ENCODE measurements around the gene SF3A2.

Gene SF3A2

DNA sequence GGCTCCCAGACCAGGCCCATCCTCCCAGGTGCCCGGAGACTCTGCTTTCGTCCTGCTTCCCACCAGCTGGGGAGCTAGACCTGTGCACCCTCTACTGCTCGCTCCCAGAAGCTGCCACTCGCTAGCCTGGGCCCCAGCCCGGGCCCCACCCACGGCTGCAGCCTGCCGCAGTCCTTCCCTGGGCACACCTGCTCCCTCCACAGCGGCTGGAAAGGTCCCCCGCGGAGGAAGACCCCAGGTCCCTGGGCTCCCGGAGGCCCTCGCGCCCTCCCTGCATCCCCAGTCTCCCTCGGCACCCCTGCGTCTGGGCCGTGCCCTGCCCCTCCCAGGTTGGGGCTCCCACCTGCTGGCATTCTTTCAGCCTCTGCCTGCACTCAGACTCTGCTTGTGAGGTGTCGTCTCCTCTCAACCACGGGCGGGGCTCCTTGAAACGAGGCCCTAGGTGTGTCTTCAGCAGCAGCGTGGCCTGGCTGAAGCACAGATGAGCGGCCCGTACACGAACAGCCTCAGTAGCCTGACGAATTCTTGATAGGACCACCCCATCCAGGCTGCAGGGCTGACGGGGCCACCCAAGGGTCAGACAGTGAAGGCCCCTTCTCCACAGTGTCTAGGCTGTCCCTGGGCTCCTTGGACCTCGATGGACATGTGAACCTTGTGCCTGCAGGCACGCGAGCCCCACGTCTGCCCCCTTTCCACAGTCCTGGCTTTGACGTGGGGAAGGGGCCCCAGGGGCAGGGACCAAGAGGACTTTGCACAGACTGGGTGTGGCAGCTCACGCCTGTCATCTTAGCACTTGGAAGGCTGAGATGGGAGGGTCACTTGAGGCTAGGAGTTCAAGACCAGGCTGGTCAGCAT lies 44.9 kb upstream of the SF3A2 start:
- TF ChIP-seq, protein P1, sequence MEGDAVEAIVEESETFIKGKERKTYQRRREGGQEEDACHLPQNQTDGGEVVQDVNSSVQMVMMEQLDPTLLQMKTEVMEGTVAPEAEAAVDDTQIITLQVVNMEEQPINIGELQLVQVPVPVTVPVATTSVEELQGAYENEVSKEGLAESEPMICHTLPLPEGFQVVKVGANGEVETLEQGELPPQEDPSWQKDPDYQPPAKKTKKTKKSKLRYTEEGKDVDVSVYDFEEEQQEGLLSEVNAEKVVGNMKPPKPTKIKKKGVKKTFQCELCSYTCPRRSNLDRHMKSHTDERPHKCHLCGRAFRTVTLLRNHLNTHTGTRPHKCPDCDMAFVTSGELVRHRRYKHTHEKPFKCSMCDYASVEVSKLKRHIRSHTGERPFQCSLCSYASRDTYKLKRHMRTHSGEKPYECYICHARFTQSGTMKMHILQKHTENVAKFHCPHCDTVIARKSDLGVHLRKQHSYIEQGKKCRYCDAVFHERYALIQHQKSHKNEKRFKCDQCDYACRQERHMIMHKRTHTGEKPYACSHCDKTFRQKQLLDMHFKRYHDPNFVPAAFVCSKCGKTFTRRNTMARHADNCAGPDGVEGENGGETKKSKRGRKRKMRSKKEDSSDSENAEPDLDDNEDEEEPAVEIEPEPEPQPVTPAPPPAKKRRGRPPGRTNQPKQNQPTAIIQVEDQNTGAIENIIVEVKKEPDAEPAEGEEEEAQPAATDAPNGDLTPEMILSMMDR (conservative IDR thresholded peaks at IDR 0.05; ENCODE audit: low read depth), result no peak
- POLR2A ChIA-PET (ENCODE audit: low non-redundant PET), result no interaction called here
- no peak for DNase-seq (ENCODE audit: low spot score)
- no peak overlapping the region for H3K27ac ChIP-seq
- CTCF ChIA-PET, result no interaction called here

DNA sequence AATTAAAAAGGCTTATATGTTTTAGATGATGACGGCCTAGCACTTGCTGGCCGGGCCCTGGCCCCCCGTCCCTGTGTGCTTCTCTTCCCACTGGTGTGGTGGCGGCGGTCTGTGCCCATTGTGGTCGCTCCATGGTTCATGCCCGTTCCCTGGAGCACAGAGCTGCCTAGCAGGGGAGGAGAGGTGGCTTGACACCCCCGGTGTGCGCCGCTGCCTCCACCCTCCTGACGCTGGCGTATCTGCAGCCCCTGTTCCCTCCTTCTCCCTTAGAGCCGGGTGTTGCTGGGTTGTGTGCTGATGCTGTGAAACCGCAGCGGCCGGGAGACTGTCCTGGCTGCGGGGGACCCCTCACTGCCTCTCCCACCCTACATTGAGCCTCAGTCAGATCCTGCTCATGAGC lies 43.8 kb upstream of the SF3A2 start:
- POLR2A ChIA-PET (ENCODE audit: low non-redundant PET), result no interaction called here
- H3K27ac ChIP-seq, result peak overlapping the region; percentile 18; the same call in 1 of the 2 replicates
- TF ChIP-seq, protein P1 (conservative IDR thresholded peaks at IDR 0.05; ENCODE audit: low read depth), result no peak
- no peak for DNase-seq (ENCODE audit: low spot score)
- CTCF ChIA-PET, result interaction anchor here (0.6 kb wide), 1 partner anchor 28 kb away, joined by 4 read pairs; no protein-coding TSS in a partner anchor

DNA sequence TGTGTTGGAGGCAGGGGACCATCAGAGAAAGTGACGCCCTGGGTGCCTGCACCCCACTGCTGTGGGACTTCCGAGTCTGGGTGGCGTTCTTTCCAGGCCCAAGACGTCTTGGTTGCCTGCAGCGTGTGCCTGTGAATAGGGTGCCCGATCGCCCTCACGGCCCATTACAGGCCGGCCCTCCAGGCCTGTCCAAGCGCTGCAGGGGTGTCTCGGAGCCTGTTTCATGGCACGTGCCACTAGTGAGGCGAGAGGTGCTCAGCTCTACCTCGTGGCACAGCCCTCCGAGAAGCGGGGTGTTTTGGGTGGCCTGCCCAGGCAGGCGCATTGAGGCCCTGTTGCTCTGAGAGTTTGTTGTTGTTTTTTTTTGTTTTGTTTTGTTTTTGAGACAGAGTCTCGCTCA lies 42.8 kb upstream of the SF3A2 start:
- TF ChIP-seq, protein P1 (conservative IDR thresholded peaks at IDR 0.05; ENCODE audit: low read depth), result no peak
- no peak for DNase-seq (ENCODE audit: low spot score)
- POLR2A ChIA-PET (ENCODE audit: low non-redundant PET), result no interaction called here
- no peak overlapping the region for H3K27ac ChIP-seq
- CTCF ChIA-PET, result no interaction called here

DNA sequence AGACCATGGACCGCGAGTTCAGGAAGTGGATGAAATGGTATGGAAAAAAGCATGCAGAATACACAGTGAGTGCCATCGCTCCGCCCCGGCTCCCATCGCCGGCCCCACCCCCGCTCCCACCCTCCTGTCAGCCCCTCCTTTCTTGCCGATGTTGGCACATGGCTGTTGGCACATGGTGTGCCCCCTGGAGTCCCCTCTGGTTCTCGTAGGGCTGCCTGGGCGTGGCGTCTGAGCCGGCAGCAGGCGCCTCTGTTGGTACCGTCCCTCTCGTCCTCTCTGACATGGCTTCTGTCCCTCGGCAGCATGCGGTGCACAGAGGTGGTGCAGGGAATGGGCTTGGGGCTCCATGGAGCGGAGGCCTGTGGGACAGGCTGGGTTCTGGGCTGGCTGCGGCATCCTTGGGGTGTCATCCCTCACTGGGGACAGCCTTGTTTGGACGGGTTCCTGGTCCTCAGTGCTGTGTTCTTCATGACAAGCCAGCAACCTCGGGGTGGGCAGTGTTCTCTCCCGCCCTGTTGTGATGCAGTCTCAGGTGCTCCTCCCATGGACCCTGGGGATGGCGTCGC lies 42.0 kb upstream of the SF3A2 start:
- DNase-seq (ENCODE audit: low spot score), result no peak
- TF ChIP-seq, protein P1 (conservative IDR thresholded peaks at IDR 0.05; ENCODE audit: low read depth), result no peak
- CTCF ChIA-PET, result no interaction called here
- no peak overlapping the region for H3K27ac ChIP-seq
- POLR2A ChIA-PET (ENCODE audit: low non-redundant PET), result no interaction called here

DNA sequence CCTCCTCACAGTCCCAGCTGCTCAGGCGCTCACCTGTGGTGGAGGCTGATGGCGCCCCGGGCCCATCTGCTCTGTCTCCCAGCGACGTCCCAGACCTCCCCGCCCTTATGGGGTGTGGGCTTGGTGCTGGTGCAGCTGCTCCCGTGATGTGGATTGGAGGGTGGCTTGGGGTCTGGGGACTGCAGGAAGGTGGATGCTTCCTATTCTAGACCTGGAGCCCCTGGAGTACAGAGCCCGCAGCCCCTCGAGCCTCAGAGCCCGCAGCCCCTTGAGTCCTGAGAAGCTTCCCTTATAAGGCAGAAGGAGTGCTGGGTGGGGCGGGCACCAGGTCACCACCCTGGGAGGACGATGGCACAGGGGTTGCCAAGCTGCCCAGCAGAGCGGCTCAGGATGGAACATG lies 41.3 kb upstream of the SF3A2 start:
- no peak overlapping the region for H3K27ac ChIP-seq
- CTCF ChIA-PET, result no interaction called here
- TF ChIP-seq, protein P1 (conservative IDR thresholded peaks at IDR 0.05; ENCODE audit: low read depth), result no peak
- no peak for DNase-seq (ENCODE audit: low spot score)
- POLR2A ChIA-PET (ENCODE audit: low non-redundant PET), result no interaction called here

DNA sequence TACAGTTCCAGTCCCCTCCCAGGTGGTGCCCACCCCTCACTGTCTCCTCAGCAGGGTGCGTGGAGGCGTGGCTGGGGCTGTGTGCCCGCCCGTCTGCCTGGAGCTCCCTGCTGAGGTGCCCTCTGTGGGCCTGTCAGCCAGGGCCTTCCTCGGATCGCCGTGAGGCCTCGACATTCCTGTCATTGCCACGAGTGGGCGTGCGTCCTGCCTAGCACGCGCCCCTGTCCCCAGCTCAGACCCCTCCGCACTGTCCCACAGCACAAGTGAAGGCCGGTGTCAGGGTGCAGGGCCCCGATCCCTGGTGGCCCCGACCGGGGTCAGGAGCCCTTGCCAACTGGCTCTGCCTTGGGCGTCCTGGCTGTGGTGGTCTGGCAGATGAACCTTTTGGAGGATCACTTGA lies 40.7 kb upstream of the SF3A2 start:
- ChIA-PET CTCF (no interaction called here), POLR2A (ENCODE audit: low non-redundant PET) (no interaction called here)

More for the DNA sequence above, 40.7 kb upstream of the SF3A2 start:
- TF ChIP-seq, protein P1 (conservative IDR thresholded peaks at IDR 0.05; ENCODE audit: low read depth), result no peak
- H3K27ac ChIP-seq, result no peak overlapping the region
- DNase-seq (ENCODE audit: low spot score), result no peak

Measured in RWPE1 (cell line).